IPS-11a (cell line): Measurements from ENCODE around the gene ADRA1B.

Experiments used
- H3K4me3 ChIP-seq: one replicate; pipeline ENCODE4 v1.5.1; 2013; ENCODE audit warnings: low read depth, low read length, control low read depth

Gene ADRA1B

DNA sequence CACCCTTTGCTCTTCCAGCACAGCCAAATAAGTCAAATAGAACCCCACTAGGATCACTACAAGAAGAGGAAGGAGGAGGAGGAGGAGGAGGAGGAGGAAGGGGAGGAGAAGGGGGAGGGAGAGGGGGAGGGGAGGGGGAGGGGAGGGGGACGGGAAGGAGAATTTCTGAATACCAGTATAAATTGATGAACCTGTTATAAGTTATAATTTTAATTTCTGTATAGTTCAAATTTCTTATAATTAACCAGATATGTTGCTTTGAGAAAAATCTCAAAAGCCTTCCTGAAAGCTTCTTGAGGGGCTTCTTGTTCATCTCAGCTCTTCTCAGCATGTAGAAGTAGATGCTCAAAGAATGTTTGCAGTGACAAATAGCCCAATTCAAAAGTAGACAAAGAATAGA lies 15.0 kb upstream of the ADRA1B start:
- H3K4me3 ChIP-seq, result no peak overlapping the region

GRCh38 chr5:159901772-159902171 lies 14.5 kb upstream of the ADRA1B start:
- no peak overlapping the region for H3K4me3 ChIP-seq

GRCh38 chr5:159902444-159903121 lies 13.7 kb upstream of the ADRA1B start:
- no peak overlapping the region for H3K4me3 ChIP-seq

GRCh38 chr5:159903131-159903530 lies 13.2 kb upstream of the ADRA1B start:
- H3K4me3 ChIP-seq, result no peak overlapping the region

DNA sequence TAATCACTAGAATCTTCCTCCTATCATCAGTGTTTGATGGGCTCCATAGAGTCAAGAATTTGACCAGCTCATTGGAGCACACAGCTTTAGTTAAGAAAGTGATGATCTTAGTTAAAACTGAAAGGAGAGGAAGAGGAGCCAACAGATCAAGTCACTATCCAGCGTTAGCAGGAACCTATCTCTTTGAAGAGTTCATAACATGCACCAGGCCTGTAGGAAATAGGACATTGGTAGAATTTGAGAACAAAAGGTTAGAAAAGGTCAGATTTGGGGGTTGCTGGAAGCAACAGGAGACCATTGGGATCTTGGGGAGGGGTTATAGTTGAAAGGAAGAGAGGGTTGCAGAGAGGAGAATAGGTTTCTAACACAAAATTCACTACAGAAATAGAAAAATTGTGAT lies 11.4 kb upstream of the ADRA1B start:
- H3K4me3 ChIP-seq, result no peak overlapping the region

GRCh38 chr5:159905496-159905895 lies 10.8 kb upstream of the ADRA1B start:
- no peak overlapping the region for H3K4me3 ChIP-seq

DNA sequence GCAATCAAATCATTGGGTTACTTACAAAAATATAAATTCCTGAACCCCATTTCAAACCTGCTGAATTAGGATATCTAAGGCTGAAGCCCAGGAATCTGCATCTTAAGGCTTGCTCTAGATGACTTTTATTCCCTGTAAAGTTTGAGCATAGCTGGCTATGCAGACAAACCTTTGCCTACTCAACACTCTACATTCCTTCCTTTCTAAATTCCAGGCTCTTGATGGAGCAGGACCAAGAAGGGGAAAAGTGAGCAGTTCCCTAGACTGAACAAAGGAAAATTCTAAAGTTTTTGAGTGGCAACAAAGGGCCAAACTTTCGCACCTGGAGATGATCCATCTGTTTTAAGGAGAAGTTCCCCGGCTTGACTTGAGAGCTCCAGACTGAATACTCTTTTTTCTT lies 9.8 kb upstream of the ADRA1B start:
- no peak overlapping the region for H3K4me3 ChIP-seq

DNA sequence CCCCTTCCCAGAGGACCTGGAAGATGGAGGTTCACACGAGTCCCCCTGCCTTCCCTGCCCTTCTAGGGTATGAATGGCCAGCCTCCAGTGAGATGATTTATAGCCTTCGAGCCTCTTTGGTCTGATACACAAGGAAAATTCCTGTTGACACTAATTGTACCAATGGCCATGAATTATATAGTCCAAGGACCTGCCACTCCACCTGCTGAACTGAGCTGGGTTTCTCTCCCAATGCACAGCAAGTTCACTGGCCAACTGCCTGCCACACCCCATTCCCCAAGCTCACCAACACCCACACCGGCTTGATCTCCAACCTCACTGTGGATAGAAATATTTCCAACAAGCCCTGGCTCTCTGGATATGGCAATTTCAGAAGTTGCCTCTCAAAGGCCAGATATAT lies 9.3 kb upstream of the ADRA1B start:
- H3K4me3 ChIP-seq, result no peak overlapping the region

DNA sequence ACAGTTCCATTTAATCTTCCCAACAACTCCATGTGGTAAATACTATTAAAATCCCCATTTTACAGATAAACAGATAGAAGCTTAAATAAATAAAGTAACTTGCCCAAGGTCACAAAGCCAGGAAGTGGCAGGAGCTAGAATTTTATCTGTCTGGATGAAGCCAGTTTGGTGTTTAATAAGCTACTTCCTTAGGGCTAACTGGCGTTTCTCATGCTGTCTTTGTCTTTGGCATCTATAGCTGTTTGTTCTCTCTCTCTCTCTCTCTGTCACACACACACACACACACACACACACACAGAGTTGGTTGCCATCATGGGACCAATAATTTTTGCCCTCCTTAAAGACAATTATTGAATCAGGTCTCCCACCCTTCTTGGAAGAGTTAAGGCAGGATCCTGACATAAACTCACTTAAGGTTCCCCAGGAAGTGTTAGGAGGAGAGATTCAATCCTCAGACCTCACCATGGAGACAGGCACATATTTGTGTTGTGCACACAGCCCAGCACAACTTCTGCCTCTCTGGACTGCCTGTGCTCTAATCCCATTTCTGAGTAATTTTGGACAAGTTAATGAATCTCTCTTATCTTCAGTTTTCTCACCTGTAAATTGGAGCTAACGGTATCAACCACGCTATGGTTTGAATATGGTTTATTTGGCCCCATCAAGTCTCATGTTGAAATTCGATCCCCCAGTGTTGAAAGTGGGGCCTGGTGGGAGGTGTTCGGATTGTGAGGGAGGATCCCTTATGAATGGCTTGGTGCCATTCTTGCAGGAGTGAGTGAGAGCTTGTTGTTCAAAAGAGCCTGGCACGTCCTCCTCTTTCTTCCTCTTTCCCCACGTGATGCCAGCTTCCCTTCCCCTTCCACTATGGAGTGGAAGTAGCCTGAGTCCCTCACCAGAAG lies 8.3 kb upstream of the ADRA1B start:
- H3K4me3 ChIP-seq, result no peak overlapping the region

DNA sequence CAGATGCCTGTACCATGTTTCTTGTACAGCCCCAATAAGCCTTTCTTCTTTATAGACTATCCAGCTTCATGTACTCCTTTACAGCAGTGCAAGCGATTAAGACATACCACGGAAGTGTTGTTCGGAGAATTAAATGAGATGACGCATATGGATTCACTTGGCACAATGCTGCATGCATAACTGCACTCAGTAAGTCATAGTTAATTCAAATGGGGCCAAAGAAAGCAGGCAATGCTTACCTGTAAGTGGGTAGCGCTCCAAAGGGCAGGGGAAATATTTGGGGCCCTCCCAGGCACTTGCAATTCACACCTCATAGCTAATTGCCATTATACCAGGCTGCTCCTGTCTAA lies 7.7 kb upstream of the ADRA1B start:
- H3K4me3 ChIP-seq, result no peak overlapping the region

- H3K4me3 ChIP-seq, result no peak overlapping the region
Observed at GRCh38 chr5:159909126-159909525, 7.2 kb upstream of the ADRA1B start.

DNA sequence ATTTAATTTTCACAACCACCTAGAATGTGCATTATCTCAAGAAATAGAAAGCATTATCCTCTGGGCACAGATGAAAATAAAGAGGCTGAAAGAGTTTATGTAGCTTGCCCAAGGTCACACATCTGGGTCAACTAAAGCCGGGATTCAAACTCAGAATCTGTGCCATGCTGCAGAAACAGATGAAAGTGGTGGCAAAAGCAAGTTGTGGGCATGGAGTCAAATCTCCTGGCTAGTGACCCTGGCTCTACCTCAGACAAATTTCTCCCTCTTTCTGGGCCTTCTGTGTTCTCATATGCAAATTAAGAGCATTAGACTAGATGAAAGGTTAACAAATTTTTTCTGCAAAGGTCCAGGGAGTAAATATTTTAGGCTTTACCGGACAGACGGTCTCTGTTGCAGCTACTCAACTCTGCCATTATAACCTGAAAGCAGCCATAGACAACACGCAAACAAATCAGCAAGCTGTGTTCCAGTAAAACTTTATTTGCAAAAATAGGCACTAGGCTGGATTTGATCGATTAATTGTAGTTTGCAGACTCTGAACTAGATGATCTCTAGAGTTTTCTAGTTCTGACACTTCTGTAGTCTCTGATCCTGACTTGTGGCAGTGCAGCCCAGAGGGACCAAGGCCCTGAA lies 6.0 kb upstream of the ADRA1B start:
- H3K4me3 ChIP-seq, result no peak overlapping the region

GRCh38 chr5:159910843-159911229 lies 5.4 kb upstream of the ADRA1B start:
- no peak overlapping the region for H3K4me3 ChIP-seq

DNA sequence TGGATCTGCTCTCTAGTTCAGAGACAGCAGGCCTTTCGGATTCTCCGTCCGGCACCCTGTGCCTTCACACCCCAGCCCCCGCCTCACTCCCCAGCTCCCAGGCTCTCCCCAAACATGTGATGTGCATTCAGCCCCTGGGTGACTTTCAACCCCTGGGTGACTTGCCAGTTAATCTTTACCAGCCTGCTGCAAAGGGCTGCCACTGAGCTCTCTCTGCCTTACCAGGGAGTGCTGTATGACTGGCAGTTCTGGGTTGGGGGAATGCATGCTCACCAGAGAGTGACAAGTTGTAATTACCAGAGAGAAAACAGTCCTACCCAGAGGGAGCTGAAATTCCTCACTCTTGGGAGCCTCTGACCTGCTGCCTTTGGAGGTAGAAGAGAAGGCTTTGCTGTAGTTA lies 4.9 kb upstream of the ADRA1B start:
- no peak overlapping the region for H3K4me3 ChIP-seq

GRCh38 chr5:159912033-159912800 lies 4.1 kb upstream of the ADRA1B start:
- H3K4me3 ChIP-seq, result no peak overlapping the region

DNA sequence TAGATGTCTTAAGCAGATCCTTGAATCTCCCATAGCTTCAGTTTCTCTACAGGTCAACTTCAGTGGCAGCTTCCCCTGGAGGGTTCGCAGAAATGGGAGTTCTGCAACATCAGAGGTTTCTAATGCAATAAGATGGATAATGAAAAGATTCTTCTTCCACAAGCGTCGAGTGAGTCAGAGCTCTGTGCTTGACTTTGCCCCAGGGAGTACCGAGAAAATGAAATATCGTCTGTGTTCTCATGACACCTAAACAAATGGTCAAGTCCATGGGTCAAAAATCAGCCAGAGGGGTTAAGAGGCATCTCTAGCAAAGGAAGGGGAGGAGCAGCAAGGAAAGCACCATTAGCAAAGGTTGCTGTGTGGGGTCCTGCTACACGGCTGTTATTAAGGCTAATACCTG lies 3.2 kb upstream of the ADRA1B start:
- no peak overlapping the region for H3K4me3 ChIP-seq

GRCh38 chr5:159913501-159913900 lies 2.8 kb upstream of the ADRA1B start:
- no peak overlapping the region for H3K4me3 ChIP-seq

DNA sequence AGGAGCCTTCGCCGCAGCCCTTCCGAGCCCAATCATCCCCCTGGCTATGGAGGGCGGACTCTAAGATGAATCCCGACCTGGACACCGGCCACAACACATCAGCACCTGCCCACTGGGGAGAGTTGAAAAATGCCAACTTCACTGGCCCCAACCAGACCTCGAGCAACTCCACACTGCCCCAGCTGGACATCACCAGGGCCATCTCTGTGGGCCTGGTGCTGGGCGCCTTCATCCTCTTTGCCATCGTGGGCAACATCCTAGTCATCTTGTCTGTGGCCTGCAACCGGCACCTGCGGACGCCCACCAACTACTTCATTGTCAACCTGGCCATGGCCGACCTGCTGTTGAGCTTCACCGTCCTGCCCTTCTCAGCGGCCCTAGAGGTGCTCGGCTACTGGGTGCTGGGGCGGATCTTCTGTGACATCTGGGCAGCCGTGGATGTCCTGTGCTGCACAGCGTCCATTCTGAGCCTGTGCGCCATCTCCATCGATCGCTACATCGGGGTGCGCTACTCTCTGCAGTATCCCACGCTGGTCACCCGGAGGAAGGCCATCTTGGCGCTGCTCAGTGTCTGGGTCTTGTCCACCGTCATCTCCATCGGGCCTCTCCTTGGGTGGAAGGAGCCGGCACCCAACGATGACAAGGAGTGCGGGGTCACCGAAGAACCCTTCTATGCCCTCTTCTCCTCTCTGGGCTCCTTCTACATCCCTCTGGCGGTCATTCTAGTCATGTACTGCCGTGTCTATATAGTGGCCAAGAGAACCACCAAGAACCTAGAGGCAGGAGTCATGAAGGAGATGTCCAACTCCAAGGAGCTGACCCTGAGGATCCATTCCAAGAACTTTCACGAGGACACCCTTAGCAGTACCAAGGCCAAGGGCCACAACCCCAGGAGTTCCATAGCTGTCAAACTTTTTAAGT lies 819 bp downstream of the ADRA1B start:
- no peak overlapping the region for H3K4me3 ChIP-seq

- H3K4me3 ChIP-seq, result no peak overlapping the region
Observed at GRCh38 chr5:159917994-159918393, 1.7 kb downstream of the ADRA1B start.

- no peak overlapping the region for H3K4me3 ChIP-seq
Observed at GRCh38 chr5:159921721-159922120, 5.4 kb downstream of the ADRA1B start.
